Endothelial cell of umbilical vein (primary cell): ENCODE measurements around the gene CAMSAP1. TPM values are rescaled to one million over a fixed set of nuclear protein-coding genes. Genes with fewer than 3 reads are reported as not detected.

ENCODE experiments used
- BruUV-seq: library from RNA; stranded (reverse); fragments of 400-500 nt; replicated peaks from 2 replicates; lab custom pipeline; 2021; lab: Mats Ljungman, UMichigan
- CTCF ChIA-PET: fragments of 300-600, 350-600 bp; sonication (Branson Sonifier 250); formaldehyde crosslinking; loops from one replicate; lab custom pipeline; 2021; ENCODE audit warnings: antibody characterized with exemption, inconsistent platforms; lab: Charles Lee
- POLR2A ChIA-PET: fragments of 300-600, 350-600 bp; sonication (Branson Sonifier 250); formaldehyde crosslinking; loops from one replicate; lab custom pipeline; 2021; ENCODE audit warnings: antibody characterized with exemption, inconsistent platforms; lab: Charles Lee
- DNase-seq: peaks from one replicate; pipeline ENCODE4 v3.0.0-alpha.2; 2011; ENCODE audit warnings: low read depth, low spot score
- FAIRE-seq: peaks from 2 replicates; lab custom pipeline; 2011; peaks lifted over from hg19 to GRCh38; lab: Jason Lieb, UNC
- H2AFZ ChIP-seq: 2 replicates; pipeline ENCODE4 v1.6.0; 2012; ENCODE audit warnings: low read depth, low read length, control low read depth, inconsistent platforms
- H3K27ac ChIP-seq: 2 replicates; pipeline ENCODE4 v1.5.1; 2011; ENCODE audit warnings: low read depth, mild to moderate bottlenecking, control low read depth, low read length, moderate library complexity; ENCODE audit not compliant: insufficient read depth
- H3K27me3 ChIP-seq, 2 experiments: 2 replicates each; pipeline versions ENCODE4 v1.6.0 to v1.6.1; 2011; ENCODE audit warnings: low read length in 2 of 2, mixed read lengths in 1 of 2; ENCODE audit not compliant: control insufficient read depth in 2 of 2, insufficient read depth in 2 of 2
- H3K36me3 ChIP-seq, 2 experiments: 2 replicates in 1 of 2; 3 replicates in 1 of 2; pipeline ENCODE4 v1.5.1; 2011; ENCODE audit warnings: low read length in 2 of 2, mild to moderate bottlenecking in 1 of 2, moderate library complexity in 1 of 2; ENCODE audit not compliant: control insufficient read depth in 2 of 2, insufficient read depth in 2 of 2; ENCODE audit errors: extremely low read depth in 1 of 2
- H3K4me1 ChIP-seq: 3 replicates; pipeline ENCODE4 v1.5.1; 2011; ENCODE audit warnings: mild to moderate bottlenecking, low read length; ENCODE audit not compliant: control insufficient read depth, insufficient read depth; ENCODE audit errors: extremely low read depth
- H3K4me2 ChIP-seq: 2 replicates; pipeline ENCODE4 v1.6.1; 2011; ENCODE audit warnings: low read length, control low read depth, mixed read lengths; ENCODE audit not compliant: insufficient read depth
- H3K4me3 ChIP-seq, 3 experiments: fragments of 200-600 bp in 1 of 3; sonication (generic), shearing (Covaris generic) in 1 of 3; replicated peaks in 1 of 3; 2 replicates each; pipeline ENCODE4 v1.5.1; 2011 to 2016; ENCODE audit warnings: control low read depth in 3 of 3, low read length in 3 of 3, mild to moderate bottlenecking in 2 of 3, inconsistent platforms in 1 of 3, low read depth in 1 of 3, moderate library complexity in 1 of 3; ENCODE audit not compliant: insufficient read depth in 1 of 3
- H3K79me2 ChIP-seq: 2 replicates; pipeline ENCODE4 v1.6.0; 2012; ENCODE audit warnings: low read length, inconsistent platforms; ENCODE audit not compliant: control insufficient read depth, insufficient read depth
- H3K9ac ChIP-seq: replicated peaks from 2 replicates; pipeline ENCODE3; 2011; ENCODE audit warnings: low read length, control low read depth; ENCODE audit not compliant: insufficient read depth; ENCODE audit errors: extremely low read depth
- H3K9me1 ChIP-seq: replicated peaks from 3 replicates; pipeline ENCODE4 v1.6.0; 2011; ENCODE audit warnings: mild to moderate bottlenecking, low read length; ENCODE audit not compliant: control insufficient read depth, insufficient read depth; ENCODE audit errors: extremely low read depth
- H3K9me3 ChIP-seq: replicated peaks from 2 replicates; pipeline ENCODE4 v1.5.1; 2012; ENCODE audit warnings: low read length, inconsistent platforms; ENCODE audit not compliant: control insufficient read depth, insufficient read depth
- H4K20me1 ChIP-seq: replicated peaks from 2 replicates; pipeline ENCODE3; 2011; ENCODE audit warnings: mild to moderate bottlenecking, low read length; ENCODE audit not compliant: control insufficient read depth, insufficient read depth; ENCODE audit errors: extremely low read depth
- CTCF ChIP-seq, 2 donors: IDR thresholded peaks; 1 replicate in 1 of 2; 2 replicates in 1 of 2; pipeline ENCODE4 v1.5.1; 2011; ENCODE audit warnings: low read length in 2 of 2, mild to moderate bottlenecking in 2 of 2, moderate library complexity in 2 of 2, control low read depth in 1 of 2, inconsistent platforms in 1 of 2, low read depth in 1 of 2; ENCODE audit not compliant: insufficient read depth in 1 of 2; ENCODE audit errors: extremely low read depth in 1 of 2
- EZH2 ChIP-seq: IDR thresholded peaks from 2 replicates; pipeline ENCODE4 v1.6.1; 2012; ENCODE audit warnings: borderline replicate concordance, low read depth, mild to moderate bottlenecking, moderate library complexity, low read length, inconsistent platforms; ENCODE audit not compliant: severe bottlenecking
- FOS ChIP-seq: IDR thresholded peaks from 2 replicates; pipeline ENCODE4 v1.6.1; 2011; ENCODE audit warnings: mild to moderate bottlenecking, low read length, moderate library complexity, borderline replicate concordance; ENCODE audit not compliant: insufficient read depth
- GATA2 ChIP-seq: IDR thresholded peaks from 2 replicates; pipeline ENCODE4 v1.7.0; 2011; ENCODE audit warnings: low read depth, mild to moderate bottlenecking, moderate library complexity, mixed read lengths, low read length; ENCODE audit not compliant: insufficient read length, insufficient read depth
- JUN ChIP-seq: IDR thresholded peaks from 2 replicates; pipeline ENCODE4 v1.6.1; 2011; ENCODE audit warnings: borderline replicate concordance, low read depth; ENCODE audit not compliant: insufficient read length, insufficient read depth
- MAX ChIP-seq: IDR thresholded peaks from 2 replicates; pipeline ENCODE4 v1.6.1; 2011; ENCODE audit not compliant: insufficient read depth, insufficient read length
- MYC ChIP-seq: IDR thresholded peaks from one replicate; pipeline ENCODE4 v1.6.1; 2011; ENCODE audit warnings: mild to moderate bottlenecking, low read depth, low read length
- POLR2A ChIP-seq: IDR thresholded peaks from 2 replicates; pipeline ENCODE4 v1.6.1; 2012; ENCODE audit warnings: low read depth, mild to moderate bottlenecking, control low read depth, low read length
- POLR2AphosphoS5 ChIP-seq: IDR thresholded peaks from 2 replicates; pipeline ENCODE4 v1.6.1; 2012; ENCODE audit warnings: low read depth, mild to moderate bottlenecking, control low read depth, low read length, moderate library complexity; ENCODE audit not compliant: insufficient read depth
- dilution Hi-C: fragments of 300-500 bp; cut with MboI; formaldehyde crosslinking; loops from one replicate; pipeline ENCODE4 v1.15.0; 2019; ENCODE audit warnings: low sequenced_read_pairs; ENCODE audit not compliant: extremely low pct_ligation_motif_present
- intact Hi-C: fragments of 100-400 bp; cut with micrococcal nuclease; formaldehyde crosslinking; loops from one replicate; pipeline ENCODE4 v1.10.0; 2022
- polyA plus RNA-seq, 4 experiments: library from polyadenylated mRNA; depleted of rRNA in 3 of 4; stranded (reverse) in 3 of 4; unstranded in 1 of 4; fragments of >200 nt; gene quantifications; 2 replicates each; pipeline versions ENCODE4 v1.2.1 to v1.2.3, GENCODE V29; 2011 to 2012; ENCODE audit warnings: missing spikeins in 1 of 4
- total RNA-seq: library from RNA; stranded (reverse); gene quantifications from 2 replicates; pipeline ENCODE4 v1.2.3, GENCODE V29; 2021

The CAMSAP1 gene
- total and polyA plus RNA-seq, 2 donors (not counting 3 experiments of a cell fraction or from before 2014, with no cell fraction given), result 8.1 to 25.5 TPM

GRCh38 chr9:135907006-135907430, 328 bp downstream of the CAMSAP1 start:
- BruUV-seq, result no TSS peak
- intact Hi-C loops, result loop anchor here (1.0 to 2.0 kb wide), 3 partner anchors 54 to 212 kb away; partner anchors contain the start of genes TMEM250 and UBAC1
- H3K4me2 ChIP-seq, result no peak overlapping the region

More at GRCh38 chr9:135907006-135907430, 328 bp downstream of the CAMSAP1 start:
- no peaks in the 10 kb centered on the region for H3K9me3 ChIP-seq
- FAIRE-seq (no peak), DNase-seq (no peak)
- H3K27me3 ChIP-seq, result no peaks in the 10 kb centered on the region
- H3K9me1 ChIP-seq, result no peaks in the 10 kb centered on the region
- CTCF ChIA-PET, result interaction anchor here (1.7 kb wide), 1 partner anchor 43 kb away, joined by 8 read pairs; no protein-coding TSS in a partner anchor
- dilution Hi-C loops, result no loop called here
- TF ChIP-seq JUN, result no peak
- TF ChIP-seq POLR2AphosphoS5, result no peak
- no peak for TF ChIP-seq MAX
- no peak for TF ChIP-seq MYC
- TF ChIP-seq FOS, result no peak
- no peak for TF ChIP-seq POLR2A
- no peak for TF ChIP-seq EZH2
- no peak for TF ChIP-seq CTCF (IDR thresholded peaks at IDR 0.05; ENCODE audit: extremely low read depth in 1 of 2, insufficient read depth in 1 of 2, low read depth in 1 of 2, low read length in 2 of 2)
- TF ChIP-seq GATA2, result no peak
- H3K36me3 ChIP-seq, result peaks cover 2 to 3% of the 10 kb centered on the region in 2 experiments
- H3K4me1 ChIP-seq, result peaks cover 36% of the 10 kb centered on the region
- H3K27ac ChIP-seq, result peak overlapping the region; percentile 26
- H3K79me2 ChIP-seq, result peaks cover 80% of the 10 kb centered on the region
- peak overlapping the region in 2 of 3 experiments; percentile 45 to 73 for H3K4me3 ChIP-seq
- no peaks in the 10 kb centered on the region for H4K20me1 ChIP-seq
- H2AFZ ChIP-seq, result no peak overlapping the region
- H3K9ac ChIP-seq, result no peak overlapping the region
- POLR2A ChIA-PET, result interaction anchor here (0.7 kb wide), 1 partner anchor 24 kb away, joined by 3 read pairs; no protein-coding TSS in a partner anchor
